ENCODE measurements around the gene DLX2. TPM values are rescaled to one million over a fixed set of nuclear protein-coding genes. Genes with fewer than 3 reads are reported as not detected.

DLX2 gene
- total RNA-seq, 4 donors from 2014 or later, result not detected

- TF ChIP-seq POLR2A (IDR thresholded peaks at IDR 0.05) (no peak), CTCF (IDR thresholded peaks at IDR 0.05) (no peak)
- no peak for DNase-seq
- Histone ChIP-seq H3K4me3 (no peak overlapping the region), H3K9me3 (no peaks in the 10 kb centered on the region), H3K36me3 (no peaks in the 10 kb centered on the region), H3K27me3 (no peaks in the 10 kb centered on the region), H3K4me1 (no peaks in the 10 kb centered on the region), H3K27ac (no peak overlapping the region)
These were observed 32.7 kb upstream of the DLX2 start for GRCh38 chr2:172135446-172135845.

- Histone ChIP-seq H3K9me3 (no peaks in the 10 kb centered on the region), H3K4me1 (no peaks in the 10 kb centered on the region), H3K27me3 (no peaks in the 10 kb centered on the region), H3K4me3 (no peak overlapping the region), H3K36me3 (no peaks in the 10 kb centered on the region), H3K27ac (no peak overlapping the region)
- no peak for DNase-seq
- no peak for TF ChIP-seq POLR2A (IDR thresholded peaks at IDR 0.05)
- TF ChIP-seq CTCF (IDR thresholded peaks at IDR 0.05), result no peak
These were observed 31.6 kb upstream of the DLX2 start for GRCh38 chr2:172134270-172134669.

GRCh38 chr2:172131713-172132555 is 29.2 kb upstream of the DLX2 start:
- Histone ChIP-seq H3K27ac (no peak overlapping the region), H3K4me3 (no peak overlapping the region), H3K9me3 (no peaks in the 10 kb centered on the region), H3K36me3 (no peaks in the 10 kb centered on the region), H3K27me3 (no peaks in the 10 kb centered on the region), H3K4me1 (no peaks in the 10 kb centered on the region)
- no peak for DNase-seq
- TF ChIP-seq POLR2A (IDR thresholded peaks at IDR 0.05) (no peak), CTCF (IDR thresholded peaks at IDR 0.05) (no peak)

GRCh38 chr2:172129404-172129803 is 26.7 kb upstream of the DLX2 start:
- H3K27ac ChIP-seq, result no peak overlapping the region
- no peaks in the 10 kb centered on the region for H3K9me3 ChIP-seq
- no peak for TF ChIP-seq POLR2A (IDR thresholded peaks at IDR 0.05)
- no peak for TF ChIP-seq CTCF (IDR thresholded peaks at IDR 0.05)

GRCh38 chr2:172128484-172128883 is 25.8 kb upstream of the DLX2 start:
- TF ChIP-seq CTCF (IDR thresholded peaks at IDR 0.05), result no peak
- TF ChIP-seq POLR2A (IDR thresholded peaks at IDR 0.05), result no peak
- no peaks in the 10 kb centered on the region for H3K4me1 ChIP-seq
- no peaks in the 10 kb centered on the region for H3K27me3 ChIP-seq
- no peaks in the 10 kb centered on the region for H3K36me3 ChIP-seq
- no peak overlapping the region for H3K27ac ChIP-seq
- no peak overlapping the region for H3K4me3 ChIP-seq
- no peaks in the 10 kb centered on the region for H3K9me3 ChIP-seq
- no peak for DNase-seq

More at GRCh38 chr2:172129404-172129803, 26.7 kb upstream of the DLX2 start:
- no peaks in the 10 kb centered on the region for H3K36me3 ChIP-seq
- no peaks in the 10 kb centered on the region for H3K4me1 ChIP-seq
- H3K27me3 ChIP-seq, result no peaks in the 10 kb centered on the region
- H3K4me3 ChIP-seq, result no peak overlapping the region
- DNase-seq, result no peak

All from Peyer's patch (tissue), 4 donors.